Naive thymus-derived CD4-positive, alpha-beta T cell (primary cell): ENCODE data around the gene CDKAL1. TPM values are rescaled to one million over a fixed set of nuclear protein-coding genes. Genes with fewer than 3 reads are reported as not detected.
A peak's percentile ranks its signal among the peaks of the same experiment; 100 is the strongest.
"Not testable (repeated sequence)": the region's sequence is repeated elsewhere in the genome, so short reads cannot be mapped to it uniquely, and the experiment has no call there.

Experiments
- ATAC-seq: fragments of 150-1000 bp; cut with Tn5 transposase; 2 replicates; pipeline ENCODE4 v1.10.0; 2021; ENCODE audit warnings: mild to moderate bottlenecking, moderate library complexity
- CTCF ChIA-PET: fragments of 350-600 bp; sonication (Branson Sonifier 250); formaldehyde crosslinking; loops from one replicate; lab custom pipeline; 2021; ENCODE audit warnings: antibody characterized with exemption; lab: Charles Lee
- POLR2A ChIA-PET: fragments of 350-600 bp; sonication (Branson Sonifier 250); formaldehyde crosslinking; loops from one replicate; lab custom pipeline; 2021; ENCODE audit warnings: antibody characterized with exemption, inconsistent platforms; lab: Charles Lee
- DNase-seq, 9 donors: peaks; one replicate each; pipeline versions ENCODE4 v3.0.0 to v3.0.0-alpha.2; 2020 to 2022; ENCODE audit warnings: mixed read lengths in 1 of 9
- H3K27ac ChIP-seq: one replicate; pipeline ENCODE4 v1.7.0; 2013; ENCODE audit warnings: mild to moderate bottlenecking, low read depth, low read length, moderate library complexity
- H3K27me3 ChIP-seq, 2 donors: one replicate each; pipeline ENCODE4 v1.7.0; 2013; ENCODE audit warnings: low read length in 2 of 2, mild to moderate bottlenecking in 2 of 2, moderate library complexity in 2 of 2; ENCODE audit not compliant: control insufficient read depth in 2 of 2, insufficient read depth in 2 of 2
- H3K36me3 ChIP-seq, 3 experiments: 1 replicate in 2 of 3; 2 replicates in 1 of 3; pipeline ENCODE4 v1.7.0; 2013; ENCODE audit warnings: low read length in 3 of 3, mild to moderate bottlenecking in 3 of 3, moderate library complexity in 1 of 3; ENCODE audit not compliant: insufficient read depth in 3 of 3, control insufficient read depth in 2 of 3
- H3K4me1 ChIP-seq, 2 donors: one replicate each; pipeline ENCODE4 v1.7.0; 2013; ENCODE audit warnings: low read length in 2 of 2, mild to moderate bottlenecking in 2 of 2, moderate library complexity in 1 of 2; ENCODE audit not compliant: control insufficient read depth in 2 of 2, insufficient read depth in 2 of 2
- H3K4me3 ChIP-seq: 2 replicates; pipeline ENCODE4 v1.7.0; 2013; ENCODE audit warnings: mild to moderate bottlenecking, low read length
- H3K9me3 ChIP-seq, 3 experiments: 1 replicate in 2 of 3; 2 replicates in 1 of 3; pipeline ENCODE4 v1.7.0; 2013; ENCODE audit warnings: low read length in 3 of 3; ENCODE audit not compliant: control insufficient read depth in 2 of 3
- H3K27ac Mint-ChIP-seq, 9 donors: one replicate each; pipeline ENCODE4 v1.8.0; 2020 to 2022; ENCODE audit warnings: mixed read lengths in 9 of 9, mild to moderate bottlenecking in 8 of 9, moderate library complexity in 5 of 9, inconsistent platforms in 2 of 9
- H3K27me3 Mint-ChIP-seq, 5 donors: one replicate each; pipeline ENCODE4 v1.8.0; 2021 to 2022; ENCODE audit warnings: mixed read lengths in 5 of 5, mild to moderate bottlenecking in 1 of 5
- H3K36me3 Mint-ChIP-seq, 5 donors: one replicate each; pipeline ENCODE4 v1.8.0; 2020 to 2022; ENCODE audit warnings: mixed read lengths in 5 of 5, mild to moderate bottlenecking in 3 of 5, inconsistent platforms in 1 of 5
- H3K4me1 Mint-ChIP-seq, 7 donors: one replicate each; pipeline ENCODE4 v1.8.0; 2020 to 2022; ENCODE audit warnings: mixed read lengths in 7 of 7, mild to moderate bottlenecking in 3 of 7, inconsistent platforms in 1 of 7
- H3K4me3 Mint-ChIP-seq, 10 donors: one replicate each; pipeline ENCODE4 v1.8.0; 2020 to 2022; ENCODE audit warnings: mild to moderate bottlenecking in 10 of 10, mixed read lengths in 10 of 10, moderate library complexity in 6 of 10, inconsistent platforms in 2 of 10
- H3K9me3 Mint-ChIP-seq, 11 donors: one replicate each; pipeline ENCODE4 v1.8.0; 2020 to 2022; ENCODE audit warnings: mixed read lengths in 11 of 11, mild to moderate bottlenecking in 4 of 11, inconsistent platforms in 1 of 11, moderate library complexity in 1 of 11
- intact Hi-C, 2 donors: fragments of 100-400 bp; cut with micrococcal nuclease; formaldehyde crosslinking; loops; one replicate each; pipeline ENCODE4 v1.15.1; 2023
- polyA plus RNA-seq, 2 donors: library from polyadenylated mRNA; unstranded; fragments of 300-500 nt; fragmentation: Illumina TruSeq; gene quantifications; one replicate each; pipeline ENCODE4 v1.2.3, GENCODE V29; 2021
- total RNA-seq, 6 experiments: library from RNA in 5 of 6; stranded (reverse) in 5 of 6; gene quantifications; 1 replicate in 5 of 6; 2 replicates in 1 of 6; pipeline ENCODE4 v1.2.3 and lab custom pipeline; 2021 to 2026

CDKAL1 gene
- total and polyA plus RNA-seq, 7 experiments from 2014 or later = 23.6 to 35.8 (median 29.8) TPM

- no peak overlapping the region for H3K27ac ChIP-seq
- ChIA-PET POLR2A (no interaction called here), CTCF (no interaction called here)
- Mint-ChIP-seq H3K4me1 (peaks cover 0 to 4% (median 0%) of the 10 kb centered on the region in 7 donors), H3K9me3 (peaks cover 0 to 3% (median 0%) of the 10 kb centered on the region in 11 donors), H3K27me3 (no peaks in the 10 kb centered on the region), H3K27ac (no peak overlapping the region), H3K36me3 (peaks cover 4 to 67% (median 54%) of the 10 kb centered on the region in 5 donors), H3K4me3 (no peak overlapping the region)
- no peaks in the 10 kb centered on the region for H3K27me3 ChIP-seq
- H3K9me3 ChIP-seq = no peaks in the 10 kb centered on the region
- no peak overlapping the region for H3K4me3 ChIP-seq
- H3K4me1 ChIP-seq = no peaks in the 10 kb centered on the region
- intact Hi-C loops = no loop called here
- H3K36me3 ChIP-seq = peaks cover 0 to 8% (median 5%) of the 10 kb centered on the region in 3 experiments
- ATAC-seq = no peak
- no peak for DNase-seq
Measured at GRCh38 chr6:21091411-21091810, 557.2 kb downstream of the CDKAL1 start.

- CTCF ChIA-PET = not testable (repeated sequence)
Measured at GRCh38 chr6:21092231-21092772, 558.0 kb downstream of the CDKAL1 start.

GRCh38 chr6:21095462-21095861, 561.2 kb downstream of the CDKAL1 start:
- peaks cover 5 to 26% (median 10%) of the 10 kb centered on the region in 7 donors for H3K4me1 Mint-ChIP-seq
- no peak overlapping the region for H3K27ac ChIP-seq
- no peak overlapping the region for H3K27ac Mint-ChIP-seq
- no peak overlapping the region for H3K4me3 ChIP-seq
- H3K27me3 ChIP-seq = no peaks in the 10 kb centered on the region
- peaks cover 4 to 57% (median 53%) of the 10 kb centered on the region in 5 donors for H3K36me3 Mint-ChIP-seq
- intact Hi-C loops = no loop called here
- DNase-seq (no peak), ATAC-seq (no peak)
- no peaks in the 10 kb centered on the region for H3K4me1 ChIP-seq
- H3K36me3 ChIP-seq = peaks cover 0 to 8% (median 0%) of the 10 kb centered on the region in 3 experiments
- no peaks in the 10 kb centered on the region for H3K27me3 Mint-ChIP-seq
- POLR2A ChIA-PET = no interaction called here
- no peaks in the 10 kb centered on the region for H3K9me3 ChIP-seq
- CTCF ChIA-PET = no interaction called here
- H3K4me3 Mint-ChIP-seq = no peak overlapping the region
- H3K9me3 Mint-ChIP-seq = peaks cover 0 to 3% (median 0%) of the 10 kb centered on the region in 11 donors

More at GRCh38 chr6:21092231-21092772, 558.0 kb downstream of the CDKAL1 start:
- peaks cover 0 to 58% (median 45%) of the 10 kb centered on the region in 5 donors for H3K36me3 Mint-ChIP-seq
- H3K9me3 Mint-ChIP-seq, H3K27me3 Mint-ChIP-seq, H3K4me1 Mint-ChIP-seq, H3K36me3 ChIP-seq, H3K27me3 ChIP-seq, H3K4me1 ChIP-seq, intact Hi-C loops, H3K27ac ChIP-seq, POLR2A ChIA-PET, ATAC-seq, DNase-seq, H3K4me3 Mint-ChIP-seq, H3K9me3 ChIP-seq, H3K4me3 ChIP-seq, H3K27ac Mint-ChIP-seq: not testable (repeated sequence)

- CTCF ChIA-PET = no interaction called here
- Mint-ChIP-seq H3K9me3 (peaks cover 0 to 3% (median 0%) of the 10 kb centered on the region in 11 donors), H3K27me3 (no peaks in the 10 kb centered on the region), H3K27ac (no peak overlapping the region), H3K4me1 (peaks cover 5 to 43% (median 21%) of the 10 kb centered on the region in 7 donors), H3K36me3 (peaks cover 10 to 54% (median 51%) of the 10 kb centered on the region in 5 donors), H3K4me3 (peak overlapping the region in 1 of 10 donors; percentile 1)
- POLR2A ChIA-PET = no interaction called here
- ATAC-seq (no peak), DNase-seq (no peak)
- Histone ChIP-seq H3K4me1 (no peaks in the 10 kb centered on the region), H3K4me3 (no peak overlapping the region), H3K36me3 (peaks cover 0 to 7% (median 0%) of the 10 kb centered on the region in 3 experiments), H3K27me3 (no peaks in the 10 kb centered on the region), H3K9me3 (no peaks in the 10 kb centered on the region), H3K27ac (no peak overlapping the region)
- intact Hi-C loops = no loop called here
Measured at GRCh38 chr6:21098134-21098533, 563.9 kb downstream of the CDKAL1 start.

GRCh38 chr6:21098744-21099143, 564.5 kb downstream of the CDKAL1 start:
- intact Hi-C loops = no loop called here
- Mint-ChIP-seq H3K4me3 (peak overlapping the region in 1 of 10 donors; percentile 3), H3K36me3 (peaks cover 7 to 50% (median 47%) of the 10 kb centered on the region in 5 donors), H3K27me3 (no peaks in the 10 kb centered on the region), H3K9me3 (peaks cover 0 to 3% (median 0%) of the 10 kb centered on the region in 11 donors), H3K27ac (no peak overlapping the region), H3K4me1 (peaks cover 5 to 43% (median 21%) of the 10 kb centered on the region in 7 donors)
- DNase-seq = no peak
- Histone ChIP-seq H3K36me3 (peaks cover 0 to 3% (median 0%) of the 10 kb centered on the region in 3 experiments), H3K9me3 (no peaks in the 10 kb centered on the region), H3K4me1 (no peaks in the 10 kb centered on the region), H3K4me3 (no peak overlapping the region), H3K27me3 (no peaks in the 10 kb centered on the region), H3K27ac (no peak overlapping the region)
- ATAC-seq = no peak
- CTCF ChIA-PET = no interaction called here
- POLR2A ChIA-PET = no interaction called here

DNA sequence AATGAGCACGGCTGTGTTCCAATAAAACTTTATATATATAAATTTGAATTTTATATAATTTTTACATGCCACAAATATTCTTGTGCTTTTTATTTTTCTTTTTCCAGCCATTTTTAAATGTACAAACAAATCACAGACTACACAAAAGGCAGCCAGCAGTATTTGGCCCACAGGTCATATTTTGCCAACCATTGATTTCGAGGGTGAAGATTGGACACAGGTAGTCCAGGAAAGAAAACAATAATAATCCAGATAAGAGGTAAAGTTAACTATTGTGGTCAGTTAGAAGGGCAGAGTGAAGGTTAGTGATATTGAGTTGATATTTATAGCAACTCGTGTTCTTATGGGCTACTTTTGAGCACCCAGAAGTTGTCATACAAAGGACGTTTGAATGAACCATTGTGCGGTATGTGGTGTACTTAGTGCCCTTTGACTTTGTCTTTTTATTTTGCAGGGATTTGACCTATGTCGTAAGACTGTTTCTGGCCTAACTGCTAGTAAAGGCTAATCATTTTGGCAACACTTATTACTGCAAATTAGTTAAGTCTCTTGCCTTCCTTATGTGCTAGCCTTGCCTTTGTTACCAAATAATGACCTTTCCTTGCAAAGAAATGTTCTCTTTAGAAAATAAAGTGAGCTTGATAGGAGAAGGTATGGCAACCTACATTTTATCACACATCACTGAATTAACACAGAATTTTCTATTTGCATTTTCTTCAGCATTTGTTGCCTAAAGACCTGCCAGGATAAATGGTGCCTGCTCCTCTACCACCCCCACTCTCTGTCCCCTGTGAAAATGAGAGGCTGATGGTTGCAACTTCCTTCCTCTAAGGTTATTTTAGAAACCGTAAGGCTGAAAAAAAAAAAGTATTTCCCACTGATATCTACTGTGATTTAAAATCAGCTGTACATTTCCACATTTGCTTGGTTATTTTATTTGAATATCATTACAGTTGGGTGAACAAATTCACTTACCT, 565.4 kb downstream of the CDKAL1 start:
- Mint-ChIP-seq H3K9me3 (peaks cover 0 to 3% (median 0%) of the 10 kb centered on the region in 11 donors), H3K27ac (peak overlapping the region in 1 of 9 donors; percentile 14), H3K27me3 (no peaks in the 10 kb centered on the region), H3K36me3 (peaks cover 7 to 47% (median 41%) of the 10 kb centered on the region in 5 donors), H3K4me3 (no peak overlapping the region), H3K4me1 (peaks cover 5 to 43% (median 21%) of the 10 kb centered on the region in 7 donors)
- POLR2A ChIA-PET = no interaction called here
- H3K9me3 ChIP-seq = no peaks in the 10 kb centered on the region
- intact Hi-C loops = no loop called here
- H3K27me3 ChIP-seq = no peaks in the 10 kb centered on the region
- no peak overlapping the region for H3K27ac ChIP-seq
- peaks cover 0 to 3% (median 0%) of the 10 kb centered on the region in 3 experiments for H3K36me3 ChIP-seq
- no peaks in the 10 kb centered on the region for H3K4me1 ChIP-seq
- H3K4me3 ChIP-seq = no peak overlapping the region
- DNase-seq (no peak), ATAC-seq (no peak)
- CTCF ChIA-PET = no interaction called here
